Adrenal gland (tissue), 19 donors: ENCODE measurements around the gene LYRM7. TPM values are rescaled to one million over a fixed set of nuclear protein-coding genes. Genes with fewer than 3 reads are reported as not detected.
"Not testable (repeated sequence)": the region's sequence is repeated elsewhere in the genome, so short reads cannot be mapped to it uniquely, and the experiment has no call there.

ENCODE experiments used
- DNase-seq, 7 donors: peaks; one replicate each; pipeline ENCODE4 v3.0.0-alpha.2; 2019 to 2020
- H3K27ac ChIP-seq, 5 donors: fragments of 200-600 bp; sonication (generic) in 4 of 5; 1 replicate in 3 of 5; 2 replicates in 2 of 5; pipeline versions ENCODE4 v1.5.1 to v1.8.0; 2016 to 2020; ENCODE audit warnings: mild to moderate bottlenecking in 1 of 5
- H3K27me3 ChIP-seq: fragments of 200-600 bp; 2 replicates; pipeline ENCODE4 v1.8.0; 2021
- H3K36me3 ChIP-seq, 2 donors: fragments of 200-600 bp; replicated peaks in 1 of 2; 1 replicate in 1 of 2; 2 replicates in 1 of 2; pipeline versions ENCODE4 v1.5.1 to v1.8.0; 2018 to 2022
- H3K4me1 ChIP-seq, 2 donors: fragments of 200-600 bp; replicated peaks in 1 of 2; 1 replicate in 1 of 2; 2 replicates in 1 of 2; pipeline versions ENCODE4 v1.5.1 to v1.8.0; 2018 to 2021
- H3K4me3 ChIP-seq, 4 donors: fragments of 200-600 bp; sonication (generic) in 3 of 4; one replicate each; pipeline ENCODE4 v1.5.1; 2016 to 2018
- H3K9me3 ChIP-seq, 3 donors: fragments of 200-600 bp; sonication (generic) in 1 of 3; replicated peaks in 1 of 3; 1 replicate in 2 of 3; 2 replicates in 1 of 3; pipeline versions ENCODE4 v1.5.1 to v1.8.0; 2016 to 2021
- CTCF ChIP-seq, 6 experiments: fragments of 450-650 bp in 4 of 6; fragments of 200-600 bp in 2 of 6; sonication (generic) in 1 of 6; IDR thresholded peaks; 1 replicate in 5 of 6; 2 replicates in 1 of 6; pipeline versions ENCODE4 v1.5.1 to v1.8.0; 2016 to 2021; ENCODE audit warnings: antibody characterized with exemption in 6 of 6, mild to moderate bottlenecking in 2 of 6, moderate library complexity in 1 of 6
- POLR2A ChIP-seq, 2 donors: fragments of 450-650 bp; IDR thresholded peaks; one replicate each; pipeline ENCODE4 v1.6.1; 2017; ENCODE audit warnings: antibody characterized with exemption in 2 of 2, mild to moderate bottlenecking in 2 of 2, moderate library complexity in 1 of 2
- WGBS, 4 donors: extraction: QIAGEN DNeasy Blood & Tissue Kit in 2 of 4; methylation state at CpG; one replicate each; pipeline versions ENCODE4 v1.1.5 to v1.1.7; 2013 to 2017; 5-methylcytosine and 5-hydroxymethylcytosine counted together
- intact Hi-C, 2 donors: fragments of 100-400 bp; cut with DNase I; formaldehyde crosslinking; loops; one replicate each; pipeline versions ENCODE4 v1.14.1 to v1.15.0; 2022 to 2023
- long read RNA-seq, 10 donors: library from polyadenylated mRNA in 3 of 10; unstranded in 2 of 10; stranded (forward) in 1 of 10; transcript quantifications; one replicate each; pipeline ENCODE4 v2.0.0 and lab custom pipeline, GENCODE V29; 2021 to 2026
- polyA plus RNA-seq, 3 donors: library from polyadenylated mRNA; stranded (reverse); fragments of 200-250 nt in 2 of 3; fragments of 350-450 nt in 1 of 3; fragmentation: Illumina TruSeq in 1 of 3; extraction: RNeasy Lipid Tissue Mini Kit (QIAGEN cat#74804) in 1 of 3; gene quantifications; one replicate each; pipeline ENCODE4 v1.2.3, GENCODE V29; 2013 to 2014
- total RNA-seq, 9 donors: library from RNA; depleted of rRNA in 4 of 9; stranded (reverse); fragments of >200 nt in 4 of 9; fragments of 120-200 nt in 1 of 9; fragmentation: NEBNext Ultra II Directional in 1 of 9; extraction: Animal tissue kit (Norgen Biotek cat#: 25700) in 1 of 9; gene quantifications; one replicate each; pipeline versions ENCODE4 v1.1.0 to v1.2.4, GENCODE V29; 2013 to 2023
- donor health status: healthy with polysubstance abuse.
- donor health status: Bipolar disorder and iron deficiency.
- donor health status: DM: yes; HTN: yes; CAD: no.
- donor health status: DM: no; HTN: no; CAD: no.
- donor health status: DM: no; HTN: no; CAD: no.
- donor health status: DM: yes; HTN: yes; CAD: no.

The LYRM7 gene
- total RNA-seq (10 to 100 TPM in 6 of 9 donors, 1 to 10 TPM in 3; 3.0 to 14.5 (median 10.6) TPM), polyA plus RNA-seq (10 to 100 TPM in 1 of 3 donors, 1 to 10 TPM in 2; 2.0 to 14.5 (median 3.1) TPM)
- long read RNA-seq, donor 1, full-length matches to known transcripts = 8 of 24 reads
- long read RNA-seq, donor 1, partial matches to known transcripts = 16 of 24 reads
- long read RNA-seq, donor 1, other reads (novel, unspliced or antisense) = 0 of 24 reads
- long read RNA-seq, donor 2, full-length matches to known transcripts = 7 of 7 reads
- long read RNA-seq, donor 2, partial matches to known transcripts = 0 of 7 reads
- long read RNA-seq, donor 2, other reads (novel, unspliced or antisense) = 0 of 7 reads
- long read RNA-seq, donor 3, full-length matches to known transcripts = 7 of 7 reads
- long read RNA-seq, donor 3, partial matches to known transcripts = 0 of 7 reads
- long read RNA-seq, donor 3, other reads (novel, unspliced or antisense) = 0 of 7 reads
- long read RNA-seq, donor 4, full-length matches to known transcripts = 9 of 10 reads
- long read RNA-seq, donor 4, partial matches to known transcripts = 0 of 10 reads
- long read RNA-seq, donor 4, other reads (novel, unspliced or antisense) = 1 of 10 reads
- long read RNA-seq, donor 5, full-length matches to known transcripts = 27 of 31 reads
- long read RNA-seq, donor 5, partial matches to known transcripts = 0 of 31 reads
- long read RNA-seq, donor 5, other reads (novel, unspliced or antisense) = 4 of 31 reads
- long read RNA-seq, donor 6, full-length matches to known transcripts = 5 of 7 reads
- long read RNA-seq, donor 6, partial matches to known transcripts = 0 of 7 reads
- long read RNA-seq, donor 6, other reads (novel, unspliced or antisense) = 2 of 7 reads
- long read RNA-seq, donor 7, full-length matches to known transcripts = 5 of 5 reads
- long read RNA-seq, donor 7, partial matches to known transcripts = 0 of 5 reads
- long read RNA-seq, donor 7, other reads (novel, unspliced or antisense) = 0 of 5 reads
- long read RNA-seq, donor 8, full-length matches to known transcripts = 5 of 5 reads
- long read RNA-seq, donor 8, partial matches to known transcripts = 0 of 5 reads
- long read RNA-seq, donor 8, other reads (novel, unspliced or antisense) = 0 of 5 reads
- long read RNA-seq, donor 9, full-length matches to known transcripts = 9 of 9 reads
- long read RNA-seq, donor 9, partial matches to known transcripts = 0 of 9 reads
- long read RNA-seq, donor 9, other reads (novel, unspliced or antisense) = 0 of 9 reads
- long read RNA-seq, donor 10, full-length matches to known transcripts = 2 of 2 reads
- long read RNA-seq, donor 10, partial matches to known transcripts = 0 of 2 reads
- long read RNA-seq, donor 10, other reads (novel, unspliced or antisense) = 0 of 2 reads

GRCh38 chr5:131170540-131171275 lies at the start of gene LYRM7:
Gene LYRM7, plus strand, starts transcription at chr5:131170944. Its CDS starts 77 bp downstream, at chr5:131171021.
- intact Hi-C loops = loop anchor here in 1 of 2 donors (10.0 kb wide), 1 partner anchor 234 kb away; no protein-coding TSS in a partner anchor
- WGBS, 4 donors = 0 to 1% (median 1%) methylated on average over 26 to 42 of the region's 42 CpGs

GRCh38 chr5:131127244-131127643 lies 43.5 kb upstream of the LYRM7 start:
- H3K4me3 ChIP-seq, H3K27ac ChIP-seq, H3K9me3 ChIP-seq, DNase-seq, H3K36me3 ChIP-seq, H3K4me1 ChIP-seq, H3K27me3 ChIP-seq, intact Hi-C loops: not testable (repeated sequence)
- 74 to 94% (median 94%) methylated on average over 2 of the region's 2 CpGs for WGBS, 4 donors

More at GRCh38 chr5:131170540-131171275, at the start of gene LYRM7:
- H3K27ac ChIP-seq = peak within 1 kb of the TSS in 4 of 5 donors; percentile 53 to 90 (median 64)
- H3K27me3 ChIP-seq = no peaks in the 10 kb centered on the region
- DNase-seq = peak; percentile 96 to 99 (median 99)
- H3K4me1 ChIP-seq = peaks cover 7 to 18% of the 10 kb centered on the region in 2 donors
- TF ChIP-seq CTCF (IDR thresholded peaks at IDR 0.05) = peak in 2 of 6 experiments; percentile 11 to 35
- TF ChIP-seq POLR2A (IDR thresholded peaks at IDR 0.05) = peak in 1 of 2 donors; percentile 79
- H3K9me3 ChIP-seq = no peaks in the 10 kb centered on the region
- peak within 1 kb of the TSS; percentile 5 to 79 (median 58) for H3K4me3 ChIP-seq
- H3K36me3 ChIP-seq = no peaks in the 10 kb centered on the region

GRCh38 chr5:131129306-131129705 lies 41.4 kb upstream of the LYRM7 start:
- 78 to 87% (median 83%) methylated on average over 4 of the region's 4 CpGs for WGBS, 4 donors
- no peak for DNase-seq
- Histone ChIP-seq H3K27ac (no peak overlapping the region), H3K36me3 (no peaks in the 10 kb centered on the region), H3K4me3 (no peak overlapping the region), H3K27me3 (no peaks in the 10 kb centered on the region), H3K9me3 (no peaks in the 10 kb centered on the region), H3K4me1 (no peaks in the 10 kb centered on the region)
- intact Hi-C loops = no loop called here
- TF ChIP-seq CTCF (IDR thresholded peaks at IDR 0.05) = no peak
- no peak for TF ChIP-seq POLR2A (IDR thresholded peaks at IDR 0.05)

GRCh38 chr5:131133091-131133490 lies 37.7 kb upstream of the LYRM7 start:
- H3K27ac ChIP-seq, H3K27me3 ChIP-seq, H3K4me3 ChIP-seq, H3K36me3 ChIP-seq, DNase-seq, intact Hi-C loops, H3K4me1 ChIP-seq, H3K9me3 ChIP-seq: not testable (repeated sequence)
- 88 to 96% (median 92%) methylated on average over 1 to 2 of the region's 2 CpGs for WGBS, 4 donors

GRCh38 chr5:131138406-131138805 lies 32.3 kb upstream of the LYRM7 start:
- H3K4me1 ChIP-seq, H3K36me3 ChIP-seq, H3K27ac ChIP-seq, DNase-seq, H3K9me3 ChIP-seq, intact Hi-C loops, H3K4me3 ChIP-seq, H3K27me3 ChIP-seq: not testable (repeated sequence)
- 67 to 94% (median 82%) methylated on average over 3 to 5 of the region's 5 CpGs for WGBS, 4 donors
